Caco-2 (cell line): ENCODE data around the gene PCBP3. TPM values are rescaled to one million over a fixed set of nuclear protein-coding genes. Genes with fewer than 3 reads are reported as not detected.

ENCODE experiments used
- BruUV-seq: library from RNA; stranded (reverse); fragments of 400-500 nt; replicated peaks from 2 replicates; lab custom pipeline; 2021; lab: Mats Ljungman, UMichigan
- CTCF ChIA-PET: fragments of 300-600 bp; sonication (Branson Sonifier 250); formaldehyde crosslinking; loops from one replicate; lab custom pipeline; 2022; ENCODE audit warnings: antibody characterized with exemption; lab: Charles Lee
- POLR2A ChIA-PET: fragments of 300-600 bp; sonication (Branson Sonifier 250); formaldehyde crosslinking; loops from one replicate; lab custom pipeline; 2022; ENCODE audit warnings: antibody characterized with exemption; lab: Charles Lee
- DNase-seq, 2 experiments: peaks; one replicate each; pipeline versions ENCODE4 v3.0.0 to v3.0.0-alpha.2; 2020 to 2022
- H3K27me3 ChIP-seq: replicated peaks from 2 replicates; pipeline ENCODE4 v1.6.0; 2011; ENCODE audit warnings: low read length; ENCODE audit not compliant: control insufficient read depth, insufficient read depth
- H3K36me3 ChIP-seq: 2 replicates; pipeline ENCODE4 v1.5.1; 2011; ENCODE audit warnings: low read length; ENCODE audit not compliant: control insufficient read depth, insufficient read depth
- H3K4me1 ChIP-seq: fragments of 250-450 bp; sonication (Bioruptor Pico); 2 replicates; pipeline ENCODE4 v1.5.1; 2020; ENCODE audit warnings: mild to moderate bottlenecking
- H3K4me3 ChIP-seq: 2 replicates; pipeline ENCODE4 v1.5.1; 2011; ENCODE audit warnings: low read depth, mild to moderate bottlenecking, control low read depth, low read length
- H3K9me3 ChIP-seq: fragments of 250-450 bp; sonication (Bioruptor Pico); 2 replicates; pipeline ENCODE4 v1.5.1; 2020; ENCODE audit warnings: mild to moderate bottlenecking, moderate library complexity
- H3K27ac Mint-ChIP-seq: one replicate; pipeline ENCODE4 v1.8.0; 2022; ENCODE audit warnings: mixed read lengths; ENCODE audit not compliant: unreplicated experiment
- H3K27me3 Mint-ChIP-seq: one replicate; pipeline ENCODE4 v1.8.0; 2022; ENCODE audit warnings: mixed read lengths; ENCODE audit not compliant: insufficient read depth, unreplicated experiment
- H3K36me3 Mint-ChIP-seq: one replicate; pipeline ENCODE4 v1.8.0; 2022; ENCODE audit warnings: mild to moderate bottlenecking, mixed read lengths; ENCODE audit not compliant: insufficient read depth, unreplicated experiment
- H3K4me1 Mint-ChIP-seq: one replicate; pipeline ENCODE4 v1.8.0; 2022; ENCODE audit warnings: low read depth, mixed read lengths; ENCODE audit not compliant: unreplicated experiment
- H3K4me3 Mint-ChIP-seq: one replicate; pipeline ENCODE4 v1.8.0; 2022; ENCODE audit warnings: mild to moderate bottlenecking, moderate library complexity, mixed read lengths; ENCODE audit not compliant: unreplicated experiment
- H3K9me3 Mint-ChIP-seq: one replicate; pipeline ENCODE4 v1.8.0; 2022; ENCODE audit warnings: mixed read lengths; ENCODE audit not compliant: unreplicated experiment
- intact Hi-C: fragments of 100-400 bp; cut with micrococcal nuclease; formaldehyde crosslinking; loops from one replicate; pipeline ENCODE4 v1.10.0; 2022; ENCODE audit not compliant: unreplicated experiment
- total RNA-seq: library from RNA; stranded (reverse); gene quantifications from 2 replicates; pipeline ENCODE4 v1.2.3, GENCODE V29; 2022
- TF ChIP-seq, protein P1 (sequence below), 2 experiments: fragments of 200-600 bp in 1 of 2; IDR thresholded peaks; 1 replicate in 1 of 2; 2 replicates in 1 of 2; pipeline versions ENCODE4 v1.5.1 to v1.8.0; 2011 to 2022; ENCODE audit warnings: antibody characterized with exemption in 1 of 2, control low read depth in 1 of 2, inconsistent platforms in 1 of 2, low read depth in 1 of 2, low read length in 1 of 2, mild to moderate bottlenecking in 1 of 2, moderate library complexity in 1 of 2; ENCODE audit not compliant: insufficient read depth in 1 of 2, severe bottlenecking in 1 of 2, unreplicated experiment in 1 of 2

PCBP3 gene
- total RNA-seq, 1 experiment from 2014 or later: 0.75 TPM

DNA sequence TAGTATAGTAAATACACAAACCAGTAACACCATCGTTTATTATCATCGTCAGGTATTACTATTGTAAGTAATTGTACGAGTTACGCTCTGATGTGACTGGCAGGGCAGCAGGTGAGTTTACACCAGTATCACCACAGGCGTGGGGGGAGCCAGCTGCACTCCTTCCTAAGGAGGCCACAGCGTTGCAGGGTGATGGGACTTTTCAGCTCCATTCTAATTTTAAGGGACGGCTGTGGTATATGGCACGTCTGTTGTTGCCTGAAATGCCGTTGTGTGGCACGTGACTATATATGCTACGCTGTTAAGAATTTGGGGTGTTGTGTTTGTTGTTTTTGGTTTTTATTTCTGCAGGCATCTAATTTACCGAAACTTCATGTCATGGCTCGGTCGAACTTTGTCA, 173.3 kb downstream of the PCBP3 start:
- no peak overlapping the region for H3K4me3 Mint-ChIP-seq
- TF ChIP-seq, protein P1, sequence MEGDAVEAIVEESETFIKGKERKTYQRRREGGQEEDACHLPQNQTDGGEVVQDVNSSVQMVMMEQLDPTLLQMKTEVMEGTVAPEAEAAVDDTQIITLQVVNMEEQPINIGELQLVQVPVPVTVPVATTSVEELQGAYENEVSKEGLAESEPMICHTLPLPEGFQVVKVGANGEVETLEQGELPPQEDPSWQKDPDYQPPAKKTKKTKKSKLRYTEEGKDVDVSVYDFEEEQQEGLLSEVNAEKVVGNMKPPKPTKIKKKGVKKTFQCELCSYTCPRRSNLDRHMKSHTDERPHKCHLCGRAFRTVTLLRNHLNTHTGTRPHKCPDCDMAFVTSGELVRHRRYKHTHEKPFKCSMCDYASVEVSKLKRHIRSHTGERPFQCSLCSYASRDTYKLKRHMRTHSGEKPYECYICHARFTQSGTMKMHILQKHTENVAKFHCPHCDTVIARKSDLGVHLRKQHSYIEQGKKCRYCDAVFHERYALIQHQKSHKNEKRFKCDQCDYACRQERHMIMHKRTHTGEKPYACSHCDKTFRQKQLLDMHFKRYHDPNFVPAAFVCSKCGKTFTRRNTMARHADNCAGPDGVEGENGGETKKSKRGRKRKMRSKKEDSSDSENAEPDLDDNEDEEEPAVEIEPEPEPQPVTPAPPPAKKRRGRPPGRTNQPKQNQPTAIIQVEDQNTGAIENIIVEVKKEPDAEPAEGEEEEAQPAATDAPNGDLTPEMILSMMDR (IDR thresholded peaks at IDR 0.05; ENCODE audit: insufficient read depth in 1 of 2, low read depth in 1 of 2, low read length in 1 of 2, severe bottlenecking in 1 of 2, unreplicated experiment in 1 of 2): no peak
- H3K27me3 Mint-ChIP-seq: peaks cover 14% of the 10 kb centered on the region
- H3K36me3 Mint-ChIP-seq: no peaks in the 10 kb centered on the region
- intact Hi-C loops: no loop called here
- DNase-seq: no peak
- Histone ChIP-seq H3K4me3 (no peak overlapping the region), H3K4me1 (peaks cover 5% of the 10 kb centered on the region; the same call in 1 of the 2 replicates), H3K9me3 (no peaks in the 10 kb centered on the region), H3K36me3 (no peaks in the 10 kb centered on the region), H3K27me3 (no peaks in the 10 kb centered on the region)
- no TSS peak for BruUV-seq
- no peak overlapping the region for H3K27ac Mint-ChIP-seq
- POLR2A ChIA-PET: no interaction called here
- peaks cover 9% of the 10 kb centered on the region for H3K4me1 Mint-ChIP-seq
- CTCF ChIA-PET: interaction anchor here (1.3 kb wide), 1 partner anchor 261 kb away, joined by 3 read pairs; no protein-coding TSS in a partner anchor
- no peaks in the 10 kb centered on the region for H3K9me3 Mint-ChIP-seq

DNA sequence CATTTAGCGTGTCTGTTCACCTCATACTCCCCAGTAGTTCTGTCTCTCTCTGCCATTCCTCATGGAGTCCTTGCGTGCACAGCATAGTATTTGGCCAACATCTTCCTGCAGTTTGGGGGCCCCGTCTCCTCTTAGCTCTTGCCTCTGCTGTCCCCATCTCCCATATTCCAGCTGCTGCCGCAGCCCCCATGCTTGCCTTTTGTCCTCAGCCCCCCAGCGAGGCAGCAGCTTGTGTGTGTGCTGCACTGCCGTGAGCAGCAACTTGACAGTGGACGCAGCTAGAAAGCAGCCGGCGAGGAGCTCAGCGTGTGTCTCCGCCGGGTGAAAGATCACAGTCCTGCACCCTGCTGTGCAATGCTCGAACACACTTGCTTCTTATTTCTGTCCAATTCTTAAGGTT, 173.8 kb downstream of the PCBP3 start:
- Mint-ChIP-seq H3K27ac (no peak overlapping the region), H3K4me1 (peaks cover 9% of the 10 kb centered on the region)

DNA sequence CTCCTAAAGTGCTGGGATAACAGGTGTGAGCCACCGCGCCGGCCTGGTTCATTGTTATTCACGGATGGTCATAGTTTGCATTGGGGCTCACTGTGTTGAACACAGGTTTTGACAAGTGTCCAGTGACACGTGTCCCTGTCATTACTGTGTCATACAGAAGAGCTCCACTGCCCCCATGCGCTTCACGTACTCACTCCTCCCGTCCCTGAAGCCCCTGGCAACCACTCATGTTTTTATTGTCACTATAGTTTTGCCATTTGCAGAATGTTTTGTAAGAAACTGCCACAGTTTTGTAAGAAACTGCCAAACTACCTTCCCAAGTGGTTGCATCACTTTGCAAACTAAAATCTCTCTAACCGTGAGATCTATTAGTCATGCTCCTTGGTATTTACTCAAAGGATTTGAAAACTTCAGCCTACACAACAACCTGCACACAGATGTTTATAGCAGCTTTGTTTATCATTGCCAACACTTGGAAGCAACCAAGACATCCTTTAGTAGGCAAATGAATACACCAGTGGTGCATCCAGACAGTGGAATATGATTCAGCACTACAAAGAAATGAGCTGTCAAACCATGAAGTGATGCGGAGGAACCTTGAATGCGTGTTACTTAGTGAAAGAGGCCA, 174.9 kb downstream of the PCBP3 start:
- TF ChIP-seq, protein P1 (IDR thresholded peaks at IDR 0.05; ENCODE audit: insufficient read depth in 1 of 2, low read depth in 1 of 2, low read length in 1 of 2, severe bottlenecking in 1 of 2, unreplicated experiment in 1 of 2): no peak
- CTCF ChIA-PET: interaction anchor here (1.0 to 3.9 kb wide), 2 partner anchors 257 to 262 kb away, joined by 4 to 34 read pairs; no protein-coding TSS in a partner anchor
- Mint-ChIP-seq H3K27me3 (peaks cover 12% of the 10 kb centered on the region), H3K9me3 (no peaks in the 10 kb centered on the region), H3K36me3 (no peaks in the 10 kb centered on the region), H3K27ac (no peak overlapping the region), H3K4me1 (peaks cover 9% of the 10 kb centered on the region), H3K4me3 (no peak overlapping the region)
- BruUV-seq: no TSS peak
- intact Hi-C loops: no loop called here
- Histone ChIP-seq H3K27me3 (no peaks in the 10 kb centered on the region), H3K4me3 (no peak overlapping the region), H3K9me3 (no peaks in the 10 kb centered on the region), H3K4me1 (peaks cover 5% of the 10 kb centered on the region; the same call in 1 of the 2 replicates), H3K36me3 (no peaks in the 10 kb centered on the region)
- DNase-seq: no peak
- POLR2A ChIA-PET: no interaction called here

More for the DNA sequence above, 173.8 kb downstream of the PCBP3 start:
- ChIA-PET POLR2A (no interaction called here), CTCF (interaction anchor here (1.3 kb wide), 1 partner anchor 261 kb away, joined by 3 read pairs; no protein-coding TSS in a partner anchor)
- Mint-ChIP-seq H3K27me3 (peaks cover 17% of the 10 kb centered on the region), H3K9me3 (no peaks in the 10 kb centered on the region), H3K4me3 (no peak overlapping the region), H3K36me3 (no peaks in the 10 kb centered on the region)
- Histone ChIP-seq H3K9me3 (no peaks in the 10 kb centered on the region), H3K4me3 (no peak overlapping the region), H3K36me3 (no peaks in the 10 kb centered on the region), H3K27me3 (no peaks in the 10 kb centered on the region), H3K4me1 (peaks cover 5% of the 10 kb centered on the region; the same call in 1 of the 2 replicates)
- intact Hi-C loops: no loop called here
- DNase-seq: no peak
- TF ChIP-seq, protein P1 (IDR thresholded peaks at IDR 0.05; ENCODE audit: insufficient read depth in 1 of 2, low read depth in 1 of 2, low read length in 1 of 2, severe bottlenecking in 1 of 2, unreplicated experiment in 1 of 2): no peak
- BruUV-seq: no TSS peak
